Keratinocyte (primary cell): ENCODE results near the gene PGM1. TPM values are rescaled to one million over a fixed set of nuclear protein-coding genes. Genes with fewer than 3 reads are reported as not detected.

Experiments used
- DNase-seq: peaks from one replicate; pipeline ENCODE4 v3.0.0-alpha.2; 2011; ENCODE audit warnings: low read depth, missing footprints, low spot score
- FAIRE-seq: peaks from 2 replicates; lab custom pipeline; 2011; peaks lifted over from hg19 to GRCh38; lab: Jason Lieb, UNC
- H2AFZ ChIP-seq: 2 replicates; pipeline ENCODE4 v1.6.0; 2012; ENCODE audit warnings: low read length, control low read depth, inconsistent platforms; ENCODE audit not compliant: control insufficient read depth
- H3K27ac ChIP-seq: 2 replicates; pipeline ENCODE4 v1.5.1; 2011; ENCODE audit warnings: low read length; ENCODE audit not compliant: control insufficient read depth, insufficient read depth
- H3K27me3 ChIP-seq: 3 replicates; pipeline ENCODE4 v1.6.0; 2011; ENCODE audit warnings: low read length; ENCODE audit not compliant: control insufficient read depth, insufficient read depth; ENCODE audit errors: extremely low read depth
- H3K36me3 ChIP-seq, 2 experiments: 2 replicates in 1 of 2; 3 replicates in 1 of 2; pipeline ENCODE4 v1.5.1; 2011; ENCODE audit warnings: low read length in 2 of 2, mild to moderate bottlenecking in 1 of 2; ENCODE audit not compliant: control insufficient read depth in 2 of 2, insufficient read depth in 2 of 2; ENCODE audit errors: extremely low read depth in 1 of 2
- H3K4me1 ChIP-seq: 3 replicates; pipeline ENCODE4 v1.5.1; 2011; ENCODE audit warnings: low read length; ENCODE audit not compliant: control insufficient read depth, insufficient read depth; ENCODE audit errors: extremely low read depth
- H3K4me2 ChIP-seq: 3 replicates; pipeline ENCODE4 v1.6.0; 2011; ENCODE audit warnings: low read depth, low read length; ENCODE audit not compliant: control insufficient read depth, insufficient read depth; ENCODE audit errors: extremely low read depth
- H3K4me3 ChIP-seq, 3 experiments: fragments of 200-600 bp in 1 of 3; sonication (generic) in 1 of 3; 2 replicates in 2 of 3; 3 replicates in 1 of 3; pipeline ENCODE4 v1.5.1; 2011 to 2016; ENCODE audit warnings: low read length in 3 of 3, mild to moderate bottlenecking in 3 of 3, control low read depth in 2 of 3, inconsistent platforms in 1 of 3, low read depth in 1 of 3, mixed read lengths in 1 of 3, mixed run types in 1 of 3, moderate library complexity in 1 of 3; ENCODE audit not compliant: control insufficient read depth in 2 of 3, insufficient read depth in 2 of 3; ENCODE audit errors: extremely low read depth in 1 of 3
- H3K79me2 ChIP-seq: 2 replicates; pipeline ENCODE4 v1.6.0; 2012; ENCODE audit warnings: low read length; ENCODE audit not compliant: control insufficient read depth, insufficient read depth
- H3K9ac ChIP-seq: 3 replicates; pipeline ENCODE4 v1.6.0; 2011; ENCODE audit warnings: low read length; ENCODE audit not compliant: control insufficient read depth, insufficient read depth; ENCODE audit errors: extremely low read depth
- H3K9me1 ChIP-seq: 3 replicates; pipeline ENCODE4 v1.6.0; 2011; ENCODE audit warnings: low read length; ENCODE audit not compliant: control insufficient read depth, insufficient read depth; ENCODE audit errors: extremely low read depth
- H3K9me3 ChIP-seq: 2 replicates; pipeline ENCODE4 v1.5.1; 2012; ENCODE audit warnings: low read depth, low read length; ENCODE audit not compliant: control insufficient read depth
- H4K20me1 ChIP-seq: 3 replicates; pipeline ENCODE4 v1.6.0; 2011; ENCODE audit warnings: low read length; ENCODE audit not compliant: control insufficient read depth, insufficient read depth; ENCODE audit errors: extremely low read depth
- EZH2 ChIP-seq: IDR thresholded peaks from one replicate; pipeline ENCODE4 v1.6.1; 2012; ENCODE audit warnings: inconsistent platforms, mild to moderate bottlenecking, low read length, moderate library complexity
- dilution Hi-C: fragments of 300-500 bp; cut with MboI; formaldehyde crosslinking; loops from one replicate; pipeline ENCODE4 v1.7.0; 2020; ENCODE audit warnings: low sequenced_read_pairs; ENCODE audit not compliant: extremely low pct_ligation_motif_present
- polyA plus RNA-seq, 5 experiments: library from polyadenylated mRNA; depleted of rRNA in 3 of 5; stranded (reverse) in 3 of 5; stranded (forward) in 1 of 5; unstranded in 1 of 5; fragments of >200 nt; gene quantifications; 1 replicate in 1 of 5; 2 replicates in 3 of 5; 3 replicates in 1 of 5; pipeline versions ENCODE4 v1.2.1 to v1.2.3, GENCODE V29; 2011 to 2012; ENCODE audit warnings: missing spikeins in 2 of 5, low read depth in 1 of 5, low replicate concordance in 1 of 5
- TF ChIP-seq, protein P1 (sequence below), 3 experiments: IDR thresholded peaks in 1 of 3; conservative IDR thresholded peaks in 1 of 3; optimal IDR thresholded peaks in 1 of 3; 2 replicates in 2 of 3; 3 replicates in 1 of 3; pipeline versions ENCODE3 to v1.5.1; 2011; ENCODE audit warnings: low read length in 3 of 3, mild to moderate bottlenecking in 3 of 3, moderate library complexity in 2 of 3, control low read depth in 1 of 3, inconsistent platforms in 1 of 3; ENCODE audit not compliant: insufficient read depth in 2 of 3; ENCODE audit errors: extremely low read depth in 1 of 3

Gene PGM1
- polyA plus RNA-seq, 1 donor (not counting 4 experiments of a cell fraction or from before 2014, with no cell fraction given): 38.9 TPM

DNA sequence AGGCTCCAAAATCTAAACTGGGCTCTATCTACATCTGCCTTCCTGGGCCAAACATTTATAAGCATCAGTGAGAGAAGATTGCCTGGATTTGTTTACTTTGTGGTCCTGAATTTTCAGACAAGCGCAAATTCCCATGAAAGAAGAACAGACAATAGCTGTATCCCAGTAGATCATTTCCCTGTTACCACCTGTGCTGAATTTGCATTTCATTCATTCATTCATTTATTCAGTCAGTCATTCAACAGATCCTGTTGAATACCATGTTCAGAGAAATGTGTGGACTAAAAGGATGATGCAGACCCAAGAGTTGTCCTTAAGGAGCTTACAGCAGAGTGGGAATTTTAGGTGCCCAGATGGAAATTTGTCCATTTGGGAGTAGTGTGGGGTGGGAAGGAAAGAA is 2.2 kb downstream of the PGM1 start:
- peaks cover 10% of the 10 kb centered on the region for H3K79me2 ChIP-seq

DNA sequence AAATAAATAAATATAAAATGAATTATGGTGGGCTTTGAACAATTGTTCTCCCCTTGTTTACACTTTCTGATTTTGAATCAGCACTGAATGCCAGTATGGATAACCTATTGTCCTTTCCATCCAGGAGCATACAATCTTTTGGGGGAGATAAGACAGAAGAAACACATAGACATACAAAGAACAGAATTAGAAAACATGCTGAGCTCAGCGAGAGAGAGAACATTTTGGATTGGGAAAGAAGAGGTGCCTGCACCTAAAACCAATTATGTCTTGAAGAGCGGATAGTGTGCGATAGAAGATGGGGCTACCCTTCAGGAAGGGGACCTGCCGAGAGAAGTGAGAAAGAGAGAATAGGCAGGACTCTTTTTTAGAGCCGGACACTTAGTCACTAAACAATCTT is 6.6 kb downstream of the PGM1 start:
- Histone ChIP-seq H3K4me1 (no peaks in the 10 kb centered on the region), H3K27me3 (no peaks in the 10 kb centered on the region), H4K20me1 (no peaks in the 10 kb centered on the region), H3K79me2 (peaks cover 12% of the 10 kb centered on the region), H3K36me3 (no peaks in the 10 kb centered on the region), H3K9ac (no peak overlapping the region), H2AFZ (no peak overlapping the region), H3K27ac (no peak overlapping the region), H3K4me2 (no peak overlapping the region), H3K9me1 (peaks cover 4% of the 10 kb centered on the region), H3K9me3 (no peaks in the 10 kb centered on the region), H3K4me3 (no peak overlapping the region)
- dilution Hi-C loops: loop anchor here (25.0 kb wide), 1 partner anchor 638 kb away; no protein-coding TSS in a partner anchor
- no peak for FAIRE-seq
- TF ChIP-seq, protein P1, sequence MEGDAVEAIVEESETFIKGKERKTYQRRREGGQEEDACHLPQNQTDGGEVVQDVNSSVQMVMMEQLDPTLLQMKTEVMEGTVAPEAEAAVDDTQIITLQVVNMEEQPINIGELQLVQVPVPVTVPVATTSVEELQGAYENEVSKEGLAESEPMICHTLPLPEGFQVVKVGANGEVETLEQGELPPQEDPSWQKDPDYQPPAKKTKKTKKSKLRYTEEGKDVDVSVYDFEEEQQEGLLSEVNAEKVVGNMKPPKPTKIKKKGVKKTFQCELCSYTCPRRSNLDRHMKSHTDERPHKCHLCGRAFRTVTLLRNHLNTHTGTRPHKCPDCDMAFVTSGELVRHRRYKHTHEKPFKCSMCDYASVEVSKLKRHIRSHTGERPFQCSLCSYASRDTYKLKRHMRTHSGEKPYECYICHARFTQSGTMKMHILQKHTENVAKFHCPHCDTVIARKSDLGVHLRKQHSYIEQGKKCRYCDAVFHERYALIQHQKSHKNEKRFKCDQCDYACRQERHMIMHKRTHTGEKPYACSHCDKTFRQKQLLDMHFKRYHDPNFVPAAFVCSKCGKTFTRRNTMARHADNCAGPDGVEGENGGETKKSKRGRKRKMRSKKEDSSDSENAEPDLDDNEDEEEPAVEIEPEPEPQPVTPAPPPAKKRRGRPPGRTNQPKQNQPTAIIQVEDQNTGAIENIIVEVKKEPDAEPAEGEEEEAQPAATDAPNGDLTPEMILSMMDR (optimal IDR thresholded peaks at IDR 0.05 in 1 of 3, IDR thresholded peaks at IDR 0.05 in 1 of 3, conservative IDR thresholded peaks at IDR 0.05 in 1 of 3; ENCODE audit: extremely low read depth in 1 of 3, insufficient read depth in 2 of 3, low read length in 3 of 3): no peak
- no peak for TF ChIP-seq EZH2
- no peak for DNase-seq

More for the DNA sequence above, 2.2 kb downstream of the PGM1 start:
- no peak overlapping the region for H3K9ac ChIP-seq
- H3K4me1 ChIP-seq: peaks cover 6% of the 10 kb centered on the region
- dilution Hi-C loops: loop anchor here (25.0 kb wide), 1 partner anchor 642 kb away; no protein-coding TSS in a partner anchor
- H3K27me3 ChIP-seq: no peaks in the 10 kb centered on the region
- no peak overlapping the region for H2AFZ ChIP-seq
- DNase-seq (no peak), FAIRE-seq (no peak)
- no peaks in the 10 kb centered on the region for H3K9me3 ChIP-seq
- TF ChIP-seq, protein P1 (optimal IDR thresholded peaks at IDR 0.05 in 1 of 3, IDR thresholded peaks at IDR 0.05 in 1 of 3, conservative IDR thresholded peaks at IDR 0.05 in 1 of 3; ENCODE audit: extremely low read depth in 1 of 3, insufficient read depth in 2 of 3, low read length in 3 of 3): no peak
- TF ChIP-seq EZH2: no peak
- H3K27ac ChIP-seq: no peak overlapping the region
- H3K9me1 ChIP-seq: peaks cover 2% of the 10 kb centered on the region
- H3K4me2 ChIP-seq: no peak overlapping the region
- H3K36me3 ChIP-seq: no peaks in the 10 kb centered on the region
- no peaks in the 10 kb centered on the region for H4K20me1 ChIP-seq
- no peak overlapping the region for H3K4me3 ChIP-seq
